NCI-H510A (cell line): ENCODE results near the gene IMMP2L.

ENCODE experiments used
- DNase-seq: peaks from one replicate; lab custom pipeline; 2025; lab: John Stamatoyannopoulos, UW

IMMP2L gene

DNA sequence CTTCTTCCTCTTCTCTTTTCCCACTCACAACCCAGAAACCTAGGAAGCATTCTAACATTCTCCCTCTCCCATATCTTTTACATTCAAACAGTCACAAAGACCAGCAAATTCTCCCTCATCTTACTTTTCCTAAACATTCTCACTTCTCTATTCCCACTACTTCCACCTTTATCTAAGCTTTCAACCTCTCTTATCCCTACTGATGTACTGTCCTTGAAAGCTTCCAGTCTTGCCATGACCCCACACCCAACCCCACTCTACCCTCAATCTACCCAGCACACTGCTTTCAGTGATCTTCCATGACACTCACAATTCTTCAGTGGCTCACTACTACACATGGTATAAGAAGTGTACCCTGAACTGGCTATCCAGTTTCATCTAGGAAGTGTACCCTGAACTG, 5.3 kb downstream of the IMMP2L start:
- DNase-seq: no peak

DNA sequence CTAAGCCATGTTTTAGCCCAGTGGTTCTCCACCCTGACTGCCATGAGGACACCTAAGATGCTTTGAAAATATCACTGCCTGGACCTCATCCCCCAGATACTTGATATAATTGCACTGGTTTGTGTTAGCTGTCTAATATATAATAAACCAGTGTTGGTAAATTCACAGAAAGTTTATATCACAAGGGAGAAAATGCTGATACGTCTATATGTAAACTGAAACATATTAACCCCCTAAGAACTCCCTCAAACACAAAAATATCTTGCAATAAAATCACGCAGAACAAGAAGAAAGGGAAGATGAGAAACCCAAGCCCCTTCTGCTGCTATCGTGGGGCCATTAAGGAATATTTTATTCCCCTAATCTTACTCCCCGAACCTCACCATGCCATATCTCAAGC, 8.2 kb downstream of the IMMP2L start:
- no peak for DNase-seq

DNA sequence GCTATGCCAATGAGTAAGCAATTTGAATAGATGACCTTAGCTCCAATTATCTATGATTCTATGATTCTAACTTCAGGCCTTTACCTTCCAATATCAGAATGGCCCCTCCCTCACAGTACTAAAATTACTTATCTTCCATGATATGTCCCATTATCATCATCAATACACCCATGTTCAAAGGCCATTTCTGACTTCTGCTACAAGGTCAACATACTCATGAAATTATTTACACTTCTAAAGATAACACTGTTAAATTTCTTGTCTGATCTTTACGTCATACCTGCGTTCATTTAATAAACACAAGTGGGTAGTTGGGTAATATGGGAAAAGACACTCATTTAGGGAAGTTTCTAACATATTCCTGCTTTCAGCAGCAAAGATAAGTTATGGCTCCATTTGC, 21.2 kb downstream of the IMMP2L start:
- DNase-seq: no peak

DNA sequence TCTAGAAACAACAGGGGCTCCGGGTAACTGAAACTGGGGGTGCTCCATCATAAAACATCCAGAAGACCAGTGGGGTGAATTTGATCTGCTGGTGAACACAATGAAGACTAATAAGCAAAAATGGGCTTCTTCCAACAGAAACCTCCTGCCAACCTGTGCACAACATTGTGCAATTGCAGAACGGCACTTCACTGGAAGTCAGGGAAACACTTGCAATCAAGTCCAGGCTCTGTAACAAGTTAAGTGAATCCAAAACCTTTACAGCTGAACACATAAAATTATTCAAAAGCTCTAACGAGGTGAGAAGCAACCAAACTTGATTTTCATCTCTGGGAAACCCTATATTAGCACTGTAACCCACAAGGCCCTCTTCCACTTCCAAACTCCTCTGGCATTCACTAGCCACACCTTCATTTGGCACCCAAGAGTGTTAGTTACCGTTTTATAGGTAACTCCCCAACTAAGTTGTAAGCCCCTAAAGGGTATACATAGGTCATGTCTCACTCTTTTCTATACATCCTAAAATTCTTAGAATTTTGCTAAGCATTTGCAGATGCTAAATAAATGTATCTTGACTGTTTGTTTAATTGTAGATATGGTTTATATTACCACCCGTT, 22.0 kb downstream of the IMMP2L start:
- no peak for DNase-seq

DNA sequence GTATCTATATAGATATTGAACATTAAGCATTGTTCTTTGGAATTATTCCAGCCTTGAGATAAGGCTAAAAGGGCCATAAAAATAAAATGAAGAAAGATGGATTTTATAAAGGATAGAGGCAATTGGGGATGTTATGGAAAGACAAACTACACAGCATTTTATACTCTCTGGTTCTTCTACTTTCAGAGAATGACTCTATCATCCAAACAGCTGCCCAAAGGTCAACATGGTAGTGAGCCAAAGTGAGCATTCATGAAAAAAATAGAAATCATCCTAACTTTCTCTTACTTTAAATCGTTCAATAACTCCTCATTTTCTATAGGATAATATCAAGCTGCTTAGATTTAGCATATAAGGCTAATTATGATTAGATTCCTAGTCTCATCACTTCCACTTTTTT, 25.2 kb downstream of the IMMP2L start:
- no peak for DNase-seq

DNA sequence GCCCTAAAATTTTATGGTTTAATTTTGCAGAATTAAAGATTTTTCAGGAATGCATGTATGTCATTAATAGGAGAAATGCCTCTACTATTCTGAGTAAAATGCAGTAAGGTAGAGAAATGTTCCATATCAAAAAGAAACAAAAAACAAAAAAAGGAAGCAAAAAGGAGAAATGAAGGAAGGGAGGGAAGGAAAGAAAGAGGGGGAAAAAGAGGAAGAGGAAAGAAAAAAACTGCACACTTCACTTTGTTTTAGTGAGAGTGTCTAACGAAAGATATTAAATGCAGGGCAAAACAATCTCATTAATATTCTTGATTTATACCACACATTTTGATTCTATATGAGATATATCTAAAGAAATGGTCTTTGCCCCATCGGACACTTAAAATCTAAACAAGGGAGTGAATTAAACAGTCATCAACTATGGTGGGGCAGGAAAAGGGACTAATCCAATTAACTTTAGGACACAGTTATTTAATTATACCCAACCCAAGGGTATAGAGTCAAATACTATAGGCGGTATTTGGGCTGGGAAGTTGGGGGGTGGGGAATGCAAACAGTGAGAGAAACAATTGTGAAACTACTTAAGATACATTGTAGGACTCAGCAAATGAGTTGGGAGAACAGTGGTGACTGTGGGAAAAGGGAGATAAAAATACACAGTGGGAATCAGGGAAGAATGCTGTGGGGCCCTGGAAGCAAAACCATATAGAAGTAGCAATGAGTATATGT, 27.0 kb downstream of the IMMP2L start:
- DNase-seq: no peak

DNA sequence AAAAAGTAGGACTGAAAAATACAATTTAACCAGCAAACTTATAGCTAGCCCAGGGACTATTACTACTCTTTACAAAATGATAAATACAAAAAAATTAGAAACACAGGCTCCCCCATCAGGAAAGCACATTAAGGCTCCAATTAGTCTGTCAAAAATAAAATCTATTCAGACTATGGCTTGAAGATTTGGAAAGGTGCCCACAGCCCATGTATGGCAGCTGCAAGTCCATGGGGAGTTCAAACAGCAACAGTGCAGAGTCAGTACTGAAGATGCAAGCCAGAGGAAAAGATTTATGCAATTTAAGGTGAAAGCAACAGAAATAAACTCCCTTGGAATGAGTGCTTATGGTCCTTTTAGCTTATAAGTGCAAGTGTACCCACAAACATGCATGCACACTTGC, 29.7 kb downstream of the IMMP2L start:
- no peak for DNase-seq

DNA sequence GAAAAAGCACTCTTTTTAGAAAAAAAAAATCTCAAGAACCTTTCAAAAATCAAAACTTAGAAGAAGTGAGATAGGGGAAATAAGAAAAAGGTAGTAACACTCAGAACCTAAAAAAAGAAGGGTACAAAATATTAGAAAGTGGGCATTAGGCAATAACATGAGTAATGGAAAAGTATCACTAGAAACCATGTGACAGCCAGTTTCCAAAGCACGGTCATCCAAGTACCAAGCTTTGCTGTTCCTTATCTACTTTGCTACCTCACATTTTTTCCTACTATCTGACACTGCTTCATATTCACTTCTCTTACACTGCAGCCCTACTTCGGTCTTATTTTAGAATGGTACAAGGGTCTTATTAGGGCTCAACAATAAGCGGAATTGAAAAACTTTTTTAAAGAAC, 30.3 kb downstream of the IMMP2L start:
- no peak for DNase-seq

DNA sequence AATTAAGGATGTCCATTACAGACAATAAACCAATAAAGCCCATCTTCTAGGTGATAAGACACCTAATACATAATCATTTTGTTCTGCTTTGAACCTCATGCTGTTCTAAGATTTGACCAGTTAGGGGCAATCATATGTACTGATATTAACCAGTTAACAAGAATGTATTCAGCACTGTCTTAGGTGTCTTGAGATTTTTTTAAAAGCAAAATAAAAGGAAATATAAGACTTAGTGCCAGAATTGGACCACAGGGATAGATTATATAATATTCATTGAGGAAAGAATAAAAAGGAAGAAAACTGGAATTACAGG, 32.0 kb downstream of the IMMP2L start:
- DNase-seq: no peak

DNA sequence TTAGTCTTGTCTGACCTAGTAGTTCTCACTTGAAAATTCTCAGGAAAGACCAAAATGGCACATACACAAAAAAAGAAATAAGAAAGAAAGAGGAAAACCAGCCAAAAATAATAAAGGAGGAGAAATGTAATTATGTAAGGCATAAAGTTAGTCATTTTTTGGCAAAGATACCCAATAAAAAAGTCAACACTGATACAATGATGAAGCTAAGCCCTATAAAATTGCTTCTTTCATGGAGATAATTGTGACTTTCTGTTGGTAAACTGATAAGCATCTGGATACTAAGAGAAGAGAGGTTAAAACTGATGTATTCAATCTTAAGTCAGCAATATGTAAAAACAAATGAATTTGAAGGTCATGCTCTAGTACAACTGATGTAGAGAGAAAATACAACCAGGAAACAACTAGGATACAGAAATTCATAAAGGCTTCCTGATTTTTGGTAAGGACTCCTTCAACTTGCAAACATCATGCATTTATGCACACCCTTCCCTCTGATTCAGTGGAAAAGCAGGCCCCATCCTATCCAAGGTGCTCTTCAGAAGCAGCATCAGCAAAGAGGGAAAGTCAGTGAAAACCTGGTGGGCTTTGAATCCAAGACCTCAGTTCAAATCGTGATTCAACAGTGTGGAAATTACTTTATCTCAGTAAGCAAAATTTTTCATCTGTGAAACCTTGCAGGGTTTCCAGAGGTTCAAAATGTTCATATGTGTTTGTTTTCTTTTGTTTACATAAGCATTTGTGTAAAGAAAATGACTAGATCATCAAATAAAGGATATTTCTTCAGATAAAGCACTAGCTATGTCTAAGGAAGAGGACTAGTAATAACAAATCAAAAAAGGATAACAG, 32.6 kb downstream of the IMMP2L start:
- DNase-seq: no peak

DNA sequence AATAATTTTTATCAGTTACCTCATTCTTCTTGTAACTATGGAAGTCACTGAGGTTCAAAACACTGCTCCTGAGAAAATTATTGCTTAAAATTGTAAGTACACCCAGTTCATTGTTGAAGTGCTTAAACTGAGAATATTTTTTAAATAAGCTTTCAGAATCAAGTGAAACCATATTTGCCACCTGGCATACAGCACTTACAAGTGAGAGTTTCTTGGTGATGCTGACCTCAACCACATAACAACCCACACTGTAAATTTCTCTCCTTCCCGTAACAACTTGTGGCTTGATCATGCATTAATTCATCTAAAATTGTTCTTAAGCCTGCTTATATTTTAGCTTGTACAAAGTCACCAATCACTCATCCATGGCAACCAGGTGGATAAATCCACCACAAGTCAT, 34.0 kb downstream of the IMMP2L start:
- no peak for DNase-seq

DNA sequence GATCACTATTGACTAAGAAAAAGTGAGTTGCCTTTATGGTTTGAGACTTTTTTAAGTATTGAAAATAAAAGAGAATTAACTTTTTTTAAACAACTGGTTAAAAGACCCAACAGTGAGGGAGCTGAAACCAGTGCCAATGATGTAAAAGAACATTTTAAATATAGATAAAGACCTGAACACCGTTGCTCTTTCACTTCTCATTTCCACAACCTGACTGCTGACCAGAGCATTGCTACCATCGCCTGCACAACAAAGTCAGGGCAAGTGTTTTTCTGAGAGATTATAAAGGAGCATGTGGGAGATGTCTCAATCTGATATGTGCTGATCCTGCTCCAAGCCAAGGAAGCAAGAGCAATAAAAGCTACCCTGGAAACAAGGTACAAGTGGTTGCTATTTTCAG, 34.7 kb downstream of the IMMP2L start:
- DNase-seq: no peak

DNA sequence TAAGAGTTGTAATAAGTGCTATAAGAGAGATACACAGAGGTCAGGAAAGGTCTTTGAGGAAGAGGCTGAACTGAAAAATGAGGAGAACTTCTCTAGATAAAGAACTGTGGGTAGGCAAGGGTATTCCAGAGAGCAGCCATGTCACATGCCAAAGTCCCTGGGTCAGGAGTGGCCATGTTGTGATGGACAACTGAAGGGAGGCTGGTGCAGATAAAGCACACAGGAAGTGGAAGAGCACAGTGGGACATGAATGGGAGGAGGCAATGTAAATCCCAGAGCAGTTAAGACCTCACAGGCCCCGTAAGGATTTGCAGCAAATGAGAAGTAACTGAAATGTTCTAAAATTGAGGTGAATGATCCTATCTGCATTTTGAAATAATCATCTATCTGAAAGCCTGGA, 37.2 kb downstream of the IMMP2L start:
- no peak for DNase-seq

DNA sequence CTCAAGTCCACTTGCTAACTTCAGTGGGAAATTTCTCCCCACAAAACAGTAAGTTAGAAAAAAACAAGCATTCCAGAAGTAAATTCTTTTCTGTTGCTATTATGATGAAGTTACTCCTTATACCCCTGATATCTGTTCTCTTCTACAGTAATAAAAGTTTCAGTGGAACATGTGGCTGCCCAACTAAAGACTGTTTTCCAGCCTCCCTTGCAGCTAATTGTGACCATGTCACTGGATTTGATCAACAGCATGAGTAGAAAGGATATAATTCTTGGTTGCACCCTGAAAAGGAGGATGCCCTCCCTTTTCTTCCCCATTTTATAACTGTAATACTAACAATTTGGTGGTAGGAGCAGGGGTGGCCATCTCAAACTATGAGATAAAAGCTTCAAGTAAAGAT, 40.6 kb downstream of the IMMP2L start:
- no peak for DNase-seq

DNA sequence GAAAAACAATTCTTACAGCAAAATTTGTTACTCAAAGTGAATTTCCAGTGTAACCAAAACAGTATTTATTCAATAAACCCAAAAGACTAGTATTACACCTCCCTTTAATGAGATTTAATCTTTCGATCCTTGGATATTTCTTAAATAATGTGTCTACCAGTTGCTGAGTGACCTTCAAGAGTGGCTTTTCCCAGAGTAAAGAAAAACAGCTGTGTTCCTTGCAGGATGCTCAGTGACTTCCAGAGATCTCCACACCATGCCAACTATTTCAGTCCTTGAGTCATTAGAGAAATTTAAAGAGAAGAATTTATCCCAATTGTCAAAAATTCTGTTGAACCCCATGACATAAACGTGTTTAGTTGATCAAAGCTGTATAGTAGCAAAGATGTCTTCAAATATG, 44.0 kb downstream of the IMMP2L start:
- no peak for DNase-seq

DNA sequence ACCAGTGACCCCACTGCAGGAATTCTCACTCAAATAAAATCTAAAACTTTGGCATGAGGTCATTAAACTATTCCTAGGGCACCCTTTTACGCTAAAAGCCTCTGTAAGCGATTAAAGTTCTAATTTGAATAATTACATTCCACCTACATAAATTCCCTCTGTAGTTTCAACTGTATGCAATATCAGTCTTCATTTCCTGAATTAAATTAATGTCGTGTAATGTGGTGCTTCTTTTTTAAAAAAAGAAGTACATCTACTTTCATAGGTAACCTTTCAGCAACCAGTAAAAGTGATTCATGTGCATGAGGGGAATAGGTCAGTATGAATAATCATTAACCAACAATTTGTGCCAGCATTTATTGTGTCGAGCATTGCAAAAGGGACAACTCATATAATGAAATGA, 44.7 kb downstream of the IMMP2L start:
- no peak for DNase-seq

DNA sequence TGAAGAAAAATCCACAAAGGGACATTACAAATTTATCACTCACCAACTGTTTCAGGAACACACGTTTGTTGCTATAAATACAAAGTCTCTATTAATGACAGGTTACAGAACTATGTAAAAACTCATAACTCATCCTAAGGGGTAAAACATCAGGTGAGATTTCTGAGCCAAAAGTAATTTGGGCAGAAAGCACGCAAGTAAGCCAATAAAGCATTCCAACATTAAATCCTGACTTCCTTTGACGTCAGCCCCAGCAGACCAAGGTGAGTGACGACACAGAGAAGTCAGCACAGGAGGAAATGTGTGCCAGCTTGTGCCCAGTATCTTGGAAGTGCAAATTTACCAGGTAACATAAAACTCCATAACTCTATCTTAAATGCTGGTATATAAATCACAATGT, 45.7 kb downstream of the IMMP2L start:
- no peak for DNase-seq

DNA sequence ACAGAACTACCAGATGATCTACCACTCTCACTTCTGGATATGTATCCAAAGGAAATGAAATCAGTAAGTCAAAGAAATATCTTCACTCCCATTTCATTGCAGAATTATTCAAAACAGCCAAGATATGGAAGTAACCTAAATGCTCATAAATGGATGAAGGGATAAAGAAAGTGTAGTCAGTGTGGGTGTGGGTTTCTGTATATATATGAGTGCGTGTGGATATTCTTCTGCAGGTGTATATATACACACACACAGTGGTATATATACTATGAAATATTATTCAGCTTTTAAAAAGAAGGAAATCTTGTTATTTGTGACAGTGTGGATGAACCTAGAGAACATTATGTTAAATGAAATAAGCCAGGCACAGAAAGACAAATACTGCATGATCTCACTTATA, 48.7 kb downstream of the IMMP2L start:
- DNase-seq: no peak

DNA sequence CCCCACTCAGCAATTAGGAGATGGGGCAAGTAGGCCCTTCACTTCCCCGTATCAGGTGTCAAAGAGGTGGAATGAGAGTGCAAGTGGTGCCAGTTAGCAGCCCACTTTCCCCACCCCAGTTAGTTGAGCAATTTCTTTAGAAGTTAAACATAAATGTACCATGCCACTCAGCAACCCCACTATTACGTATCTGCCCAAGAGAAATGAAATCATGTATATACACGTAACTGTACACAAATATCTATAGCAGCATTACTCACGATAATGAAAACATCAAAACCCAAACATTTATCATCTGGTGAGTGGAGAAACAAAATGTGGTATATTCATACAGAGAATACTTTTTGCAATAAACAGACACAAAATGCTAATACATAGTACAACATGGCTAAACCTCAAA, 50.4 kb downstream of the IMMP2L start:
- DNase-seq: no peak

DNA sequence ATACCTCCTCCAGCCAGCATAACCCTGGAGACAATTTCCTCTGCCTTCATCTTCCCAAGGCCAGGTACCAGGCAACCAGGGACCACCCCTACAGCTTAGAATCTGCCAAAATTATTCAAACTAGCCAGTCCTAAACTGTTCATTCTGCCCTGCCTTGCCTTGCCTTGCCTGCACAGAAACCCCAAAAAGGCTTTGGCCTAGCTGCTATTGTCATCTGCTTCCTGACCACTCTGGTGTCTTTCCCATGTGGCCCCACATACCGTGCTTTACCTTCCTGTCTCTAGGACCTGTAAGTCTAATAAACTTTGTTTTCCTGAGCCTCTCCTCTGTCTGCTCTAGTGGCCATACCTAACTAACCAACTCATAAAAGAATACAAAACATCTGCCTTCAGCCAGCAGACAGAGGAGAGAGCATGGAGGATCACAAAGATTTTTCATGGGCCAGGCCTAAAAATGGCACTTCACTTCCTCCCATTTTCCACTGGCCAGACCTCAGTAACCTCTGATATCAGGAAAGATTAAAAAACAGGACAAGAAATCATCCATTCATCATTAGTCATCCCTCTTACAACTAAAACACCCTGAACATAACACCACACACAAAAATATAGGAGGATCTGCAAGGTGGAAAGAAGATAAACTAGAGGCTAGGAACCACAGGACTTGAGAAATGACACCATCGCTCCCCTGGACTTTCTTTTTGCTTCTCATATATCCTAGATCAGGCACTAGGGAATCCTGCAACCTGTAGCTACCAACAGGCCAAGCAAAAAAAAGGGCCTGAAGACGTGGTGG, 51.5 kb downstream of the IMMP2L start:
- DNase-seq: no peak

DNA sequence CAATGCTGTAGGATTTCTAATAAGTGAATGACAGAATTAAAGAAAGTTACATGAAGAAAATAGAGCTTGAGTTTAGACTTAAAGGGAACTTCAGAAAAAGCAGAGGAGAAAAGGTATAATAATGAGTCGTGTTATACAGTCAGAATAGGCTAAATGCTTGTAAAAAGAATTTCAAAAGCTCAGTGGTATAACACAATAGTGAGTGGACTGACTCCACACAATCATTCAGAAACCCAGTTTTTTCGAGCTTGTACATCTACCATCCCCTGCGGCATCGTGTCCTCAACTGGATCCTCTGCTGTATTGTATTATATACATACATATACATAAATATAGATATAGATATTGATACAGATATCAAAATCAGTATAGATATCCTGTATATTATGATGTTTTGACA, 52.2 kb downstream of the IMMP2L start:
- DNase-seq: no peak

DNA sequence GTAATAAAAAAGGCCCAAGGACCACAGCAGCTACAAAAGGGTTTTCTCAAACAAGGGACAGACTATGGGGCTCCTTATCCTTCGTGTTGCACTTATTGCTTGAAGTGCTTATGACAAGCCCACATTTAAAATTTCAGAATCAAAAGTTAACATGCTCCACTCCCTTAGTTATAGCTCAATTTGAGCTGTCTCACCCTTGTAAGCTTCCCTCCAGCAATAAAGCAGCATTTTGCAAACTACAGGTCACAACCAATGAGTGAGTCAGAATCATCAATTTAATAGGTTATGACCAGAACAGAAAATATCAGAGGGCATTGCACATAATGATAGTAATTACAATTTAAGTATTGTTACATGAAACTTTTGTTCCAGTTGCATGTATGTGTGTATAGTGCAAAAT, 53.0 kb downstream of the IMMP2L start:
- DNase-seq: no peak

DNA sequence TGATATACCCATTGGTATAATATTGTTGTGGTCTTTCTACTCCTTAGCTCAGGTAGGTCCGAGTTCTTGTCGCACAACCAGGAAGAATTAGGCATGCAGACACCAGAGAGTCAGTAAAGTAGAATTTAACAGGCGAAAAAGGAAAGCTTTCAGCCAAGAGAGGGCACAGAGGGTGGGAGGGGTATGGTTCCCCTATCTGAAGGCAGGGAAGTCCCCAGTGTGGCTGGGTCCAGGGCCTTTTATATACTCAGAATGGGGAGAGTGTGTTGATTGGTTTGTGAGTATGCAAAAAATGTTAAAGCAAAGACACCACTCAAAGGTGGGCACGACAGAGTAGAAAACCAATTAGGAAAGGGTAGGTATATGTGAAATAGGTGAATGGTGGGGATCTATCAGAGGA, 53.9 kb downstream of the IMMP2L start:
- DNase-seq: no peak
